Skeletal muscle satellite cell (primary cell): Measurements from ENCODE around the gene GSTA4.
"Not testable (repeated sequence)": the region's sequence is repeated elsewhere in the genome, so short reads cannot be mapped to it uniquely, and the experiment has no call there.

ENCODE experiments used
- H3K27me3 ChIP-seq: 2 replicates; pipeline ENCODE4 v1.7.0; 2013; ENCODE audit warnings: low read length; ENCODE audit not compliant: control insufficient read depth, insufficient read depth
- H3K36me3 ChIP-seq: 2 replicates; pipeline ENCODE4 v1.7.0; 2013; ENCODE audit warnings: mild to moderate bottlenecking, control low read depth, low read length; ENCODE audit not compliant: insufficient read depth
- H3K4me1 ChIP-seq: 2 replicates; pipeline ENCODE4 v1.7.0; 2013; ENCODE audit warnings: low read length; ENCODE audit not compliant: control insufficient read depth, insufficient read depth
- H3K4me2 ChIP-seq: 2 replicates; pipeline ENCODE4 v1.7.0; 2013; ENCODE audit warnings: mild to moderate bottlenecking, low read length
- H3K4me3 ChIP-seq: 2 replicates; pipeline ENCODE4 v1.7.0; 2013; ENCODE audit warnings: low read length
- H3K9ac ChIP-seq: 2 replicates; pipeline ENCODE4 v1.7.0; 2013; ENCODE audit warnings: mild to moderate bottlenecking, low read depth, low read length, moderate library complexity
- H3K9me3 ChIP-seq: replicated peaks from 2 replicates; pipeline ENCODE4 v1.7.0; 2013; ENCODE audit warnings: mild to moderate bottlenecking, control low read depth, low read length

The GSTA4 gene

DNA sequence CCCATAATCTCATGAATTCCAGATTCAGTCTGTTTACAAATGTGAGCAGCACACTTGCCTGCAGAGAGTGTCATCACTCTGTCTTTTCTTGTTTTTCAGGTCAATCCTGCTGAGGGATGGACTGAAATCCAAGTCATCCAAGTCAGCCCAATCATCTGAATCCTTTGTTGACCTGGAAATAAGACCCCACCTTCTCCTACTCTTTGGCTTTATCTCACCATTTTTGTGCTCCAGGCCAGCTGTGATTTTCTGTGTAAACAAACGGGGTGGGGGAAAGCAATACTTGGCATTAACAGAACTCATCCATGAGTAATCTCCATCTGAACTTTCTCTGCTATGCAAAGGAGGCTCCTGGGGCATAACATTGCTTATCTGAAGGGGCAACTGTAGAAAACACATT lies 16.9 kb upstream of the GSTA4 start:
- Histone ChIP-seq H3K4me3 (no peak overlapping the region), H3K9me3 (no peaks in the 10 kb centered on the region), H3K9ac (no peak overlapping the region), H3K27me3 (no peaks in the 10 kb centered on the region), H3K4me1 (no peaks in the 10 kb centered on the region), H3K4me2 (no peak overlapping the region), H3K36me3 (peaks cover 75% of the 10 kb centered on the region)

DNA sequence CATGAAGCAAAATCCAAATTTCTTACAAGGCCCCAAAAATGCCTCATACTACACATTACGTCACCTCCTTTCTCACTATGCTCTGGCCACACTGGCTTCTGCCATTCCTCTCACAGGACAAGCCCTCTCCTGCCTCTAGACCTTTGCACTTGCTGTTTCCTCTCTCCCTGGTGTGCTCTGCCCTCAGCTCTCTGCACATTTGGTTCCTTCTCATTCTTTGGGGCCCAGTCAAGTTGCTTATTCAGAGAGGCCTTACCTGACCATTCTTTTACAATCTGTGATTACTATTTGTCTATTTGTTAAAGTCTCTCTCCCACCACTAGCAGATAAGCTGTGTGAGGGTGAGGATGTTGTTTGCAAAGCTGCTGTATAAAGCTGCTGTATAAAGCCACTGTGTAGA lies 15.4 kb upstream of the GSTA4 start:
- no peaks in the 10 kb centered on the region for H3K9me3 ChIP-seq
- H3K36me3 ChIP-seq: peaks cover 81% of the 10 kb centered on the region
- H3K4me3 ChIP-seq: no peak overlapping the region
- no peaks in the 10 kb centered on the region for H3K27me3 ChIP-seq
- no peak overlapping the region for H3K4me2 ChIP-seq
- H3K9ac ChIP-seq: no peak overlapping the region
- H3K4me1 ChIP-seq: no peaks in the 10 kb centered on the region

DNA sequence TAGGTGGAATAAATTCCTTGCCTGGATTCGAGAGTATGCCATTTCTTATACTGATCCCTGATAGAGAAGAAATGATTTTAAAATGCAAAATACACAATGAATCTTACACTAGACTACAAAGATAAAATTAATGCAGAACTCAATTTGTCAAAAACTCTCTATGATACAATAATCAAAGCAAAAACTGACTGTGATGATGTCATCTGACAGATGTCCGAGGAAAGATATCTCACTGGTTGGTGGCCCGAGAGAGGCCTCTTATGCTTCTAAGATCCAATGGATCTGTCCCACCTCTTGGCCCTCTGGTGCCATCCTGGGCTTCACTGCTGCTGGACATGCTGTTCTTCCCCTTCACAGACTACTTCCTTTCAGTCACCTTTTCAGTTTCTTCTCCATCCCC lies 14.4 kb upstream of the GSTA4 start:
- H3K4me1 ChIP-seq: no peaks in the 10 kb centered on the region
- H3K27me3 ChIP-seq: no peaks in the 10 kb centered on the region
- no peak overlapping the region for H3K4me2 ChIP-seq
- H3K9ac ChIP-seq: no peak overlapping the region
- H3K9me3 ChIP-seq: no peaks in the 10 kb centered on the region
- peaks cover 78% of the 10 kb centered on the region for H3K36me3 ChIP-seq
- H3K4me3 ChIP-seq: no peak overlapping the region

DNA sequence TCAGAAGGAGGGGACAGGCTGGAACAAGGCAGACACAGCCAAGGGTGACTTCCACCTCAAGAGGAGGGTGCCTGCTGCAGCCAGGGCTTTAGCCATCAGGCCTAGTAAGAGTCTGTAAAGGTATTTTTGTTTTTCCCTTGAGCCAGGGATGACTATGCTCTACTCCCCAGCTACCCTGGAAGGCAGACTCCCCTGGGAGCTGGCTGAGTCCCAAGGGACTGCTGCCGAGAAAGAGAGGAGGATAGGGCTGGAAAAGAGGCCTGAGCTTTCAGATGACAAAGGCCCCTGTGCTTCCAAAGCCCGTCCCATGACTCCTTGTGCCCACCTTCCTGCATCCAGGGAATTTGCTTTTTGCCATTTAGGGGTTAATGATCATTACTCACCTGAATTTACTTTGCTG lies 14.0 kb upstream of the GSTA4 start:
- no peaks in the 10 kb centered on the region for H3K4me1 ChIP-seq
- peaks cover 78% of the 10 kb centered on the region for H3K36me3 ChIP-seq
- H3K4me2 ChIP-seq: no peak overlapping the region
- H3K9ac ChIP-seq: no peak overlapping the region
- no peaks in the 10 kb centered on the region for H3K9me3 ChIP-seq
- no peaks in the 10 kb centered on the region for H3K27me3 ChIP-seq
- H3K4me3 ChIP-seq: no peak overlapping the region

DNA sequence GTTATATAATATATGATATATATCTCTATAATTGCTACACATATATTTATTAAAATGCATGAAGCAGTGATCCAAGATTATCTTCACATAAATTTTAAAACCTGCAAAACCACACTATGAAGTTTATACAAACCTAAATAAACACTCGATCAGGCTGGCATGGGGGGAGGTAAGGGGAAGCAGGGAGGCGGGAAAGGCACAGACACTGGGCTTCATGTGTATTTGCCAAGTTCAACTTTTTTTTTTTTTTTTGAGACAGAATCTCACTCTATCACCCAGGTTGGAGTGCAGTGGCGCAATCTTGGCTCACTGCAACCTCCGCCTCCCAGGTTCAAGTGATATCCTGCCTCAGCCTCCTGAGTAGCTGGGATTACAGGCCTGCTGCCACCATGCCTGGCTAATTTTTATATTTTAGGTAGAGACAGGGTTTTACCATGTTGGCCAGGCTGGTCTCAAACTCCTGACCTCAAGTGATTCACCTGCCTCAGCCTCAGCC lies 13.2 kb upstream of the GSTA4 start:
- H3K9me3 ChIP-seq: not testable (repeated sequence)

DNA sequence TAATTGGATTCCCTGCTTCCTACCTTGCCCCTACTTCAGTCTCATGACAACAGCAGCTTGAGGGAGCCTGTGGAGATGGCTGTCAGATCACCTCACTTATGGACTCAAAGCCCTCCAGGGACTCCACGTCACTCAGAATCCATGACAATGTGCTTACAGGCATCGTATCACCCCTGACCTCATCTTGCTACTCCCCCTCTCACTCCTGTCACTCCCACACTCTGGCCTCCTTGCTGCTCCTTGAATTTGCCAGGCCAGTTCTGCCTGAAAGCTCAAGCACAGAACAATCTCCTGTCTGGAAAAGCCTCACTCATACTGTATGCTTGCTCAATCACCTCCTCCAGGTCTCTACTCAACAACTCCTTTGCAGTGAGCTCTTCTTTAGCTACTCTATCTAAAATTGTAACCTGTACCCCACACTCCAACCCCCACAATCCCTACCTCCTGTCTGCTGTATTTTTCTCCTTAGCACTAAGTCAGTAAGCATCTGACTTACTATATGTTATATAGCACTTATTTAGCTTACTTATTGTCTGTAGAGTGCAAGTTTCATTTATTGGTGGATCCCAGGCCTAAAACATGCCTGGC lies 10.7 kb upstream of the GSTA4 start:
- Histone ChIP-seq H3K4me3 (no peak overlapping the region), H3K4me1 (no peaks in the 10 kb centered on the region), H3K27me3 (no peaks in the 10 kb centered on the region), H3K4me2 (no peak overlapping the region), H3K9me3 (no peaks in the 10 kb centered on the region), H3K36me3 (peaks cover 47% of the 10 kb centered on the region), H3K9ac (no peak overlapping the region)

More for the DNA sequence above, 13.2 kb upstream of the GSTA4 start:
- not testable (repeated sequence) for H3K4me2 ChIP-seq, H3K4me1 ChIP-seq, H3K9ac ChIP-seq, H3K4me3 ChIP-seq, H3K27me3 ChIP-seq
- H3K36me3 ChIP-seq: peaks cover 70% of the 10 kb centered on the region

DNA sequence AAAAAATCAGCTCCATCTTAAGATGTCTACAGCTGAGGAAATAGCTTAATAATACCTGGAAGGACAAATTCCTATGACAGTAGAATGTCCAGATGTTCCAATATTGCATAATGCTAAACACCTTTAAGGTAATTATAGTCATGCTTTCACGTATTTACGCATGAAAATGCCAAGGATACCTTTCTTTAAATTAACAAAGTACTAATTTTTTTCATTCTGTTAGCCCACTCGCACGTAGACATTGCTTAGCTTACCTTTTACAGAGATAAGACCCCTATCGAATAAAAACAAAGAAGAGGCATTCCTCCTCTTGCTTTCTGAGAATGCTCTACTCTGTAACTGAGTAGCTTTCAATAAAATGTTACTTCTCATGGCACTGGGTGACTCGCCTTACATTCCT lies 4.4 kb upstream of the GSTA4 start:
- no peak overlapping the region for H3K4me2 ChIP-seq
- H3K4me1 ChIP-seq: peaks cover 4% of the 10 kb centered on the region
- no peak overlapping the region for H3K9ac ChIP-seq
- no peak overlapping the region for H3K4me3 ChIP-seq
- H3K36me3 ChIP-seq: no peaks in the 10 kb centered on the region
- H3K27me3 ChIP-seq: no peaks in the 10 kb centered on the region
- no peaks in the 10 kb centered on the region for H3K9me3 ChIP-seq

DNA sequence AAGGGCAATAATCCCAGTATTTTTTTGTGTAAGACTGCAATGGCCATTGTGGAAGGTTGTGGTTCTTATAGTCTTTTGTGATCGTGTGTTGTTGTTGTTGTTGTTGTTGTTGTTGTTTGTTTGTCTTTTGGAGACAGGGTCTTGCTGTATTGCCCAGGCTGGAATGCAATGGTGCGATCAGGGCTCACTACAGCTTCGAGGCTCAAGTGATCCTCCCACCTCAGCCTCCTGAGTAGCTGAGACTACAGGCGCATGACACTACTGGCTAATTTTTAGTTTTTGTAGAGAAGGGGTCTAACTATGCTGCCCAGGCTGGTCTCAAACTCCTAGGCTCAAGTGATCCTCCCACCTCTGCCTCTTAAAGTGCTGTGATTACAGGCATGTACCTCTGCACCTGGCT lies 3.5 kb upstream of the GSTA4 start:
- Histone ChIP-seq H3K27me3 (no peaks in the 10 kb centered on the region), H3K4me1 (peaks cover 5% of the 10 kb centered on the region)

DNA sequence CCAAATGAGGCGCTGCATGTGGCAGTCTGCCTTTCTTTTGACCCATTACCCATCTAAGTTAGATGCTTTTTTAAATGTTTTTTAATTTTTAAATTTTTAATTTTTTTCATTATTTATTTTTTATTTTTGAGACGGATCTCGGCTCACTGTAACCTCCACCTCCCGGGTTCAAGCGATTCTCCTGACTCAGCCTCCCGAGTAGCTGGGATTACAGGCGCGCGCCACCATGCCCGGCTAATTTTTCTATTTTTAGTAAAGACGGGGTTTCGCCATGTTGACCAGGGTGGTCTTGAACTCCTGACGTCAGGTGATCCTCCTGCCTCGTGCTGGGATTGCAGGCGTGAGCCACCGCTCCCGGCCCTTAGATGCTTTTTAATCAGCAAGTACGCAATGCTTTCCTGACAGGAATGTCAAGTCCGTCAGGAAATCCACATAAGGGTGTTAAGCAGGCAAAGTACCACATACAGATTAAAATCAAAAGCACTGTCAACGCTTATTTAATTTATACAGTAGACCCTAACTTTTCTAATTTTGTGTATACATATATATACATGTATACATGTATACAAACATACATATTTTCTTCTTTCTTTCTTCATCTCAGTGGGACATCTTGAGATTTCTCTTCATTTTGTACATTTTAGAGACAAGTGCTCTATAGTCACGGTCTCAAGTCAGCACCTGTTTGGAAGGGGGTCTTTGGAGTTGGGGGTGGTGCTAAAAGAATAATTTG lies 995 bp upstream of the GSTA4 start:
- peaks cover 19% of the 10 kb centered on the region for H3K4me1 ChIP-seq
- peak overlapping the region; percentile 58 for H3K4me2 ChIP-seq
- H3K9ac ChIP-seq: no peak overlapping the region
- H3K9me3 ChIP-seq: no peaks in the 10 kb centered on the region
- H3K4me3 ChIP-seq: peak overlapping the region; percentile 49
- H3K36me3 ChIP-seq: peaks cover 10% of the 10 kb centered on the region
- no peaks in the 10 kb centered on the region for H3K27me3 ChIP-seq

More for the DNA sequence above, 3.5 kb upstream of the GSTA4 start:
- no peaks in the 10 kb centered on the region for H3K9me3 ChIP-seq
- H3K4me3 ChIP-seq: no peak overlapping the region
- no peak overlapping the region for H3K9ac ChIP-seq
- no peak overlapping the region for H3K4me2 ChIP-seq
- no peaks in the 10 kb centered on the region for H3K36me3 ChIP-seq

DNA sequence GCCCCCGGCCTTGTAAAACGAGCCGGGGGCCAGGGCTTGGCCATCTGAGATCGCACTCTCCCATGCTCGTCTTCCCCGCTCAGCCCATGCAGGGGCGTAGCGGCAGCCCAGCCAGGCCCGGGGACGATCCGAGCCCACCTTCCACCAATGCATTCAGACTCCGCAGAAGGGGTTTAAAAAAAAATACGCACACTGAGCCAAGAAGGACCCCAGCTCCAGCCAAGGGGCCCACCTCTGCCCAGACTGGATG lies 320 bp downstream of the GSTA4 start:
- H3K4me3 ChIP-seq: peak overlapping the region; percentile 77
- H3K4me2 ChIP-seq: peak overlapping the region; percentile 77
- no peaks in the 10 kb centered on the region for H3K27me3 ChIP-seq
- peaks cover 15% of the 10 kb centered on the region for H3K36me3 ChIP-seq
- peak overlapping the region; percentile 91 for H3K9ac ChIP-seq
- H3K4me1 ChIP-seq: peaks cover 32% of the 10 kb centered on the region
- no peaks in the 10 kb centered on the region for H3K9me3 ChIP-seq

DNA sequence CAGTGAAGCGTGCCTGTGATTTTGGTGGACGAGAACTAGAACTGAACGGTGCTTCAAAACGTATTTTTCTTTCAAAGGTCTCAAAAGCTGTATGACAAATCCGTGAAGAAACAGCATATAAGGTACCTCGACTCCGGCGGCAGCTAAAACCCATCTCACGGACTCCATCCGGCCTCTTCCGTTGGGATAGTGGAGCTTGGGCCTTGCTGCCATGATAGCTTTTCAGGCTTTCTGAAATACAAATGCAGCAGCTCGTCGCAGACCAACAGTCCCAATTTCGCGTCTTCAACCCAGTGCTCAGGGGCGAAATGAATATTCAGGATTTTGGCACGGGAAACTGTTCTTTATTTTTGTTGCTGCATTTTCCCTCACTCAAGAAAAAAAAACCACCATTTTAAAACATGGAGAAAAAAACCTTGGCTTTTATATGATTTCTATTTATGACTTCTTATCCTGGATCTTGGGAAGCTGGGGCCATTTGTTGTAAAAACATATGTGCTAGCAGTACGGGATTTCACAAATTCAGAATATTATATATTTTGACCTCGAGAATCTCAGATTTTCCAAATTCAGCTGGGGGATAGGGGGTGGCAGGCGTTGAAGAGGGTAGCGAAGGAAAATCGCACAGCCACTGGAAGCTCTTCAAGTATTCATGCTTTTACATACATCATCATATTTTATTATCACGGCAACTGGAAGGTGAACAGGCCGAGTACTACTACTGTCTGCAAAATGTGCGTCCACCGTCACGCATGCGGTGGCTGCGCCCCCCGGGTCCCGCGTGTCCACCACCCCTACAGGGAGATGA lies 849 bp downstream of the GSTA4 start:
- H3K27me3 ChIP-seq: no peaks in the 10 kb centered on the region
- H3K4me2 ChIP-seq: peak overlapping the region; percentile 77
- H3K9ac ChIP-seq: peak overlapping the region; percentile 91
- H3K4me1 ChIP-seq: peaks cover 34% of the 10 kb centered on the region
- H3K9me3 ChIP-seq: no peaks in the 10 kb centered on the region
- H3K4me3 ChIP-seq: peak overlapping the region; percentile 77
- H3K36me3 ChIP-seq: peaks cover 19% of the 10 kb centered on the region
